ENCODE results near the gene UTP25. TPM values are rescaled to one million over a fixed set of nuclear protein-coding genes. Genes with fewer than 3 reads are reported as not detected.

Gene UTP25
- total RNA-seq, 4 donors from 2014 or later = 5.7 to 7.5 (median 6.8) TPM

GRCh38 chr1:209870151-209870831 lies 42.5 kb downstream of the UTP25 start:
- WGBS, 2 donors = 12 to 21% methylated on average over 4 of the region's 4 CpGs
- H3K9me3 ChIP-seq = peaks cover 0 to 11% (median 0%) of the 10 kb centered on the region in 4 donors
- TF ChIP-seq CTCF (IDR thresholded peaks at IDR 0.05) = no peak
- TF ChIP-seq POLR2A (IDR thresholded peaks at IDR 0.05) = no peak
- TF ChIP-seq EP300 (IDR thresholded peaks at IDR 0.05) = no peak
- no peak overlapping the region for H3K4me3 ChIP-seq
- peak overlapping the region; percentile 31 to 83 (median 59) for H3K27ac ChIP-seq
- H3K4me1 ChIP-seq = peaks cover 0 to 36% (median 6%) of the 10 kb centered on the region in 4 donors
- no peak for DNase-seq (ENCODE audit: low spot score in 2 of 2)
- H3K36me3 ChIP-seq = no peaks in the 10 kb centered on the region
- no peaks in the 10 kb centered on the region for H3K27me3 ChIP-seq

DNA sequence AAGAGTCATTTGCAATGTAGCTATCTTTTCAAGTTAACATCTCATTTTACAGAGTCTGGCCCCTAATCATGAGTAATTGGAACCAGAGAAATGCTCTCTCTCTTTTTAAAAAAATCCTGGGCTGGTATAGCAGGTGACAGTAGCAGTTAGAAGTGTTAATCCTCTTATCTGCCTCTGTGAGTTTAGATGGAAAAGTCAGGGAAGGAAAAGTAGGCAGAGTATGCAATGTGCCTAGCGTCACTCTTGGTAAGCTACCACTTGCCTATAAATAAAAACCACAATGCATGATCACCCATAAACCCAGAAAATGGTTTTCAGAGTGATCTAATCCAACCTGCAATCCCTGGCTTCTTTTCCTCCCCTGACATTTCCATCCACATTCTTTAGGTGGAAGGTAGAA lies 43.2 kb downstream of the UTP25 start:
- H3K27ac ChIP-seq = peak overlapping the region in 3 of 4 donors; percentile 31 to 83 (median 75)
- H3K27me3 ChIP-seq = no peaks in the 10 kb centered on the region
- DNase-seq (ENCODE audit: low spot score in 2 of 2) = no peak
- peaks cover 0 to 11% (median 0%) of the 10 kb centered on the region in 4 donors for H3K9me3 ChIP-seq
- H3K4me3 ChIP-seq = no peak overlapping the region
- no peaks in the 10 kb centered on the region for H3K36me3 ChIP-seq
- peaks cover 0 to 44% (median 6%) of the 10 kb centered on the region in 4 donors for H3K4me1 ChIP-seq
- 36 to 52% methylated on average over 1 of the region's 1 CpG for WGBS, 2 donors
- TF ChIP-seq CTCF (IDR thresholded peaks at IDR 0.05) = no peak

DNA sequence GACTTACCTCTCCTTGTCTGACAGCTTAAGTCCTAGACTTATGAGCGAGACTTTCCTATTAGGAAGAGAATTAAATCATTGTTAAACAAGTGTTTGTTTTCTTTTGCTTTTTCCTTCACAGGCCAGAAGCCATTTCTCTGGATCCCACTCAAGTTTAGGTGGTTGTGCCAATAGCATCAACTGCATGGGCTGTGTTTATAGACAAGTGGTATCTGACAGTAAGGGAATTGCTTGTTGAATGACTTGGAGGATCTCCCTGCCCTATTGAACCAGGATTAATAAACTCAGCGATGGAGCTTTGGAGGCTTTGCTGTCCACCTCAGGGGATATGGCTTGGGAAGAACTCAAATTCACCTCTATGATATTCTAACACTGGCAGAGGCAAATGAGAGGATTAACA lies 43.7 kb downstream of the UTP25 start:
- peaks cover 0 to 46% (median 6%) of the 10 kb centered on the region in 4 donors for H3K4me1 ChIP-seq
- H3K27ac ChIP-seq = peak overlapping the region; percentile 31 to 83 (median 58)
- TF ChIP-seq EP300 (IDR thresholded peaks at IDR 0.05) (no peak), POLR2A (IDR thresholded peaks at IDR 0.05) (no peak), CTCF (IDR thresholded peaks at IDR 0.05) (no peak)
- H3K36me3 ChIP-seq = no peaks in the 10 kb centered on the region
- 51 to 64% methylated on average over 2 of the region's 2 CpGs for WGBS, 2 donors
- H3K27me3 ChIP-seq = no peaks in the 10 kb centered on the region
- H3K9me3 ChIP-seq = peaks cover 0 to 11% (median 0%) of the 10 kb centered on the region in 4 donors
- H3K4me3 ChIP-seq = no peak overlapping the region
- no peak for DNase-seq (ENCODE audit: low spot score in 2 of 2)

DNA sequence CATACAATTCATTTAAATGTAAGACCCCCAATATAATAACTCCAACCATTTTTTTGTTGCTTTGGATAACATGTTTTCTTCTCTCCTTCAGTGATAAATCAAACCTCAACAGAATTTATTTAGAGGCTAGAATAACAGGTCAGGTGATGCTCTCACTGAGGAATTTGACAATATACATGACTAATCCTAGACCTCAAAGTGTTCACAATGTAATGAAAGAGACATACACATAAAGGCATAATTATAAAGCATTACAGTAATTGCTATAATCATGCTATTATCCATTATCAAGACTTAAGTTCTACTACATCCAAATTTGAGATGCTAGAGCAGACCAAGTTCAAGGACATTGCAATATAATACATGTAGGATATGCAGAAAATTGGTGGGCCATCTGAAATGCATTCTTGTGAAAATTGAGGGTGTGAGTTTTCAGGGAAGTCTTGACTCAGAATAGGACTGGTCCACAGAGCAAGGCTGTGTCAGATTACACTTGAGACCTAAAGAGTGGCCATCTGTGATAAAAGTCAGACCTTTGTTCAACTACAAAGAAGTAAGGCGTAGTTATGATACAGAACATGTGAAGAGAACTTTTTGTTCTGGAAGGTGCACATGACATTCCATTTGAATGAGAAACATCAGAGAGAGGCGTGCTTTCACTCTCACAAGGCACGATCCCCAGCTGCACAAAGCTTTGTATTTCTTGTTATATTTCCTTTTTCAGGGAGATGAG lies 45.5 kb downstream of the UTP25 start:
- Histone ChIP-seq H3K27ac (peak overlapping the region in 3 of 4 donors; percentile 16 to 83 (median 75)), H3K4me1 (peaks cover 0 to 50% (median 6%) of the 10 kb centered on the region in 4 donors), H3K9me3 (no peaks in the 10 kb centered on the region), H3K27me3 (no peaks in the 10 kb centered on the region), H3K36me3 (no peaks in the 10 kb centered on the region), H3K4me3 (no peak overlapping the region)
- DNase-seq (ENCODE audit: low spot score in 2 of 2) = no peak
- TF ChIP-seq EP300 (IDR thresholded peaks at IDR 0.05) (peak; percentile 34 to 59), CTCF (IDR thresholded peaks at IDR 0.05) (no peak)
- 45 to 62% methylated on average over 3 of the region's 3 CpGs for WGBS, 2 donors

- peak in 3 of 5 experiments; percentile 22 to 27 (median 24) for TF ChIP-seq CTCF (IDR thresholded peaks at IDR 0.05)
- no peak for TF ChIP-seq POLR2A (IDR thresholded peaks at IDR 0.05)
- TF ChIP-seq EP300 (IDR thresholded peaks at IDR 0.05) = no peak
- DNase-seq (ENCODE audit: low spot score in 2 of 2) = no peak
- Histone ChIP-seq H3K4me3 (no peak overlapping the region), H3K36me3 (no peaks in the 10 kb centered on the region), H3K27me3 (no peaks in the 10 kb centered on the region), H3K4me1 (peaks cover 0 to 29% (median 5%) of the 10 kb centered on the region in 4 donors), H3K9me3 (no peaks in the 10 kb centered on the region), H3K27ac (peak overlapping the region in 2 of 4 donors; percentile 2 to 50)
- WGBS, 2 donors = 51 to 59% methylated on average over 7 of the region's 7 CpGs
These were observed 47.7 kb downstream of the UTP25 start for GRCh38 chr1:209875515-209875914.

Data from tibial nerve (tissue), 4 donors.